HepG2 (cell line): ENCODE results near the gene EED. TPM values are rescaled to one million over a fixed set of nuclear protein-coding genes. Genes with fewer than 3 reads are reported as not detected.
"Not testable (repeated sequence)": the region's sequence is repeated elsewhere in the genome, so short reads cannot be mapped to it uniquely, and the experiment has no call there.

Source experiments
- ATAC-seq: fragments of 200-7000 bp; cut with Tn5 transposase; 3 replicates; pipeline ENCODE4 v1.9.1; 2020; ENCODE audit warnings: mild to moderate bottlenecking, moderate library complexity
- BruUV-seq: library from RNA; stranded (reverse); fragments of 400-500 nt; replicated peaks from 2 replicates; lab custom pipeline; 2021; lab: Mats Ljungman, UMichigan
- CTCF ChIA-PET: fragments of 300-600 bp; formaldehyde crosslinking; extraction: SDS; loops from one replicate; lab custom pipeline; 2021; ENCODE audit warnings: low total read pairs, inconsistent platforms, low intra/inter-chr PET ratio; lab: Yijun Ruan, JAX
- POLR2A ChIA-PET: fragments of 350-600 bp; sonication (Branson Sonifier 250); formaldehyde crosslinking; loops from one replicate; lab custom pipeline; 2020; ENCODE audit warnings: antibody characterized with exemption, inconsistent platforms; lab: Yijun Ruan, JAX
- DNase-seq: peaks from one replicate; pipeline ENCODE4 v3.0.0-alpha.2; 2015; ENCODE audit warnings: low spot score
- FAIRE-seq: peaks from 3 replicates; lab custom pipeline; 2011; peaks lifted over from hg19 to GRCh38; lab: Jason Lieb, UNC
- H2AFZ ChIP-seq: one replicate; pipeline ENCODE4 v1.6.1; 2011; ENCODE audit warnings: low read length, inconsistent platforms
- H3K27ac ChIP-seq: fragments of 300-600 bp; 3 replicates; pipeline ENCODE4 v1.8.0; 2011; ENCODE audit warnings: mixed run types, mild to moderate bottlenecking, mixed read lengths, low read length, inconsistent platforms; ENCODE audit not compliant: insufficient read depth; ENCODE audit errors: extremely low read length
- H3K27me3 ChIP-seq, 2 experiments: fragments of 200-600 bp in 1 of 2; 2 replicates in 1 of 2; 3 replicates in 1 of 2; pipeline versions ENCODE4 v1.6.0 to v1.8.0; 2011; ENCODE audit warnings: low read length in 2 of 2, mild to moderate bottlenecking in 2 of 2, moderate library complexity in 2 of 2, inconsistent platforms in 1 of 2; ENCODE audit not compliant: insufficient read depth in 2 of 2, control insufficient read depth in 1 of 2
- H3K36me3 ChIP-seq, 2 experiments: fragments of 200-600 bp in 1 of 2; replicated peaks in 1 of 2; 2 replicates in 1 of 2; 3 replicates in 1 of 2; pipeline versions ENCODE4 v1.5.1 to v1.8.0; 2011; ENCODE audit warnings: low read length in 2 of 2, inconsistent platforms in 1 of 2; ENCODE audit not compliant: insufficient read depth in 2 of 2, control insufficient read depth in 1 of 2
- H3K4me1 ChIP-seq: 2 replicates; pipeline ENCODE4 v1.5.1; 2012; ENCODE audit warnings: low read length, inconsistent platforms; ENCODE audit not compliant: insufficient read depth
- H3K4me2 ChIP-seq: 2 replicates; pipeline ENCODE4 v1.6.0; 2011; ENCODE audit warnings: low read depth, low read length, inconsistent platforms
- H3K4me3 ChIP-seq, 3 experiments: fragments of 200-600 bp in 1 of 3; sonication (generic), shearing (Covaris generic) in 1 of 3; replicated peaks in 1 of 3; 2 replicates each; pipeline ENCODE4 v1.5.1; 2011 to 2016; ENCODE audit warnings: low read length in 3 of 3, inconsistent platforms in 2 of 3, low read depth in 2 of 3, mild to moderate bottlenecking in 2 of 3, control low read depth in 1 of 3, mixed read lengths in 1 of 3; ENCODE audit not compliant: insufficient read depth in 1 of 3
- H3K79me2 ChIP-seq: one replicate; pipeline ENCODE4 v1.6.1; 2011; ENCODE audit warnings: low read length, inconsistent platforms; ENCODE audit not compliant: insufficient read depth
- H3K9ac ChIP-seq: 2 replicates; pipeline ENCODE4 v1.6.0; 2011; ENCODE audit warnings: mild to moderate bottlenecking, low read depth, low read length, inconsistent platforms; ENCODE audit not compliant: insufficient read depth
- H3K9me3 ChIP-seq: 2 replicates; pipeline ENCODE4 v1.5.1; 2012; ENCODE audit warnings: mild to moderate bottlenecking, low read length
- H4K20me1 ChIP-seq: 2 replicates; pipeline ENCODE4 v1.6.0; 2011; ENCODE audit warnings: inconsistent platforms, mild to moderate bottlenecking, low read length, moderate library complexity; ENCODE audit not compliant: insufficient read depth
- HDAC2 ChIP-seq: sonication (generic); formaldehyde crosslinking; IDR thresholded peaks from 2 replicates; pipeline ENCODE4 v1.4.0; 2020; ENCODE audit warnings: missing genetic modification reagents
- ZFP37 ChIP-seq: sonication (generic); formaldehyde crosslinking; IDR thresholded peaks from 2 replicates; pipeline ENCODE4 v1.4.0; 2020; ENCODE audit warnings: missing genetic modification reagents, borderline replicate concordance
- ZNF180 ChIP-seq: sonication (generic); formaldehyde crosslinking; IDR thresholded peaks from 2 replicates; pipeline ENCODE4 v1.4.0; 2020; ENCODE audit warnings: low read depth, missing genetic modification reagents, borderline replicate concordance
- ZNF3 ChIP-seq: IDR thresholded peaks from 2 replicates; pipeline ENCODE4 v1.7.0; 2017; ENCODE audit warnings: inconsistent platforms
- ZUFSP ChIP-seq: sonication (generic); formaldehyde crosslinking; IDR thresholded peaks from 2 replicates; pipeline ENCODE4 v1.9.0; 2021; ENCODE audit warnings: missing genetic modification reagents, mild to moderate bottlenecking, borderline replicate concordance
- WGBS: methylation state at CpG from one replicate; pipeline ENCODE4 v1.1.6; 2017; ENCODE audit warnings: low lambda C conversion rate; 5-methylcytosine and 5-hydroxymethylcytosine counted together
- in situ Hi-C: cut with HindIII; loops from 2 replicates; pipeline ENCODE4 v1.10.0; 2017; ENCODE audit warnings: low pct_unique_long_range_greater_than_20kb; ENCODE audit not compliant: extremely low pct_ligation_motif_present
- intact Hi-C: fragments of 100-400 bp; cut with micrococcal nuclease; formaldehyde crosslinking; loops from one replicate; pipeline ENCODE4 v1.10.0; 2022; ENCODE audit not compliant: unreplicated experiment
- polyA plus RNA-seq, 8 experiments: library from polyadenylated mRNA; depleted of rRNA in 3 of 8; stranded (reverse) in 7 of 8; unstranded in 1 of 8; fragments of >200 nt; fragmentation: Illumina TruSeq in 4 of 8; extraction: Trizol in 4 of 8; gene quantifications; 2 replicates each; pipeline versions ENCODE4 v1.2.1 to v1.2.3, GENCODE V29; 2011 to 2016; ENCODE audit warnings: low read depth in 4 of 8, missing spikeins in 1 of 8, mixed read lengths in 1 of 8; ENCODE audit not compliant: insufficient read depth in 1 of 8
- total RNA-seq, 5 experiments: library from RNA; depleted of rRNA; stranded (reverse); fragments of >200 nt; fragmentation: Illumina TruSeq; extraction: Trizol; gene quantifications; 2 replicates each; pipeline ENCODE4 v1.2.3, GENCODE V29; 2016; ENCODE audit warnings: low read depth in 1 of 5

The EED gene
- total and polyA plus RNA-seq, 2 of the 13 experiments (the other 11 are each of a cell fraction or from before 2014, with no cell fraction given) = 11.0 to 28.4 TPM

DNA sequence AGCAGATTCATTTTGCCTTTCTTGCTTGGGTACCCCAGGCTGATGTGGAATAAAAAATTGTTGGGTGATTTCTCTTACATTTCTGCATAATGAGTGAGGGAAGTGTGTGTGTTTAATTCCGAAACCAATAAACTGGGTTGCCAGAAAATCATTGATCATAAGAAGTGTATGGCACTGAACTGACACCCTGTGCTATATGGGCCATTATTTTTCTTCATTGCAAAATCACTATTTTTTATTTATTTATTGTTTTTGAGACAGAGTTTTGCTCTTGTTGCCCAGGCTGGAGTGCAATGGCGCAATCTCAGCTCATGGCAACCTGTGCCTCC, 42.9 kb downstream of the EED start (continued):
- TF ChIP-seq ZNF3 (CRISPR knock-in tag) (no peak), ZFP37 (CRISPR knock-in tag) (no peak), ZUFSP (CRISPR knock-in tag) (no peak)

- in situ Hi-C loops = no loop called here
- no peak for FAIRE-seq
- no peak for ATAC-seq
- WGBS = 74% methylated on average over 7 of the region's 7 CpGs
- Histone ChIP-seq H3K9me3 (no peaks in the 10 kb centered on the region), H3K4me2 (no peak overlapping the region), H3K9ac (no peak overlapping the region), H2AFZ (no peak overlapping the region), H4K20me1 (no peaks in the 10 kb centered on the region), H3K79me2 (no peaks in the 10 kb centered on the region), H3K27me3 (no peaks in the 10 kb centered on the region), H3K4me1 (peaks cover 16% of the 10 kb centered on the region), H3K27ac (no peak overlapping the region), H3K4me3 (no peak overlapping the region), H3K36me3 (no peaks in the 10 kb centered on the region)
- intact Hi-C loops = no loop called here
- no TSS peak for BruUV-seq
- no peak for DNase-seq
- TF ChIP-seq ZNF180 (CRISPR knock-in tag) (no peak), HDAC2 (CRISPR knock-in tag) (no peak)
- POLR2A ChIA-PET = interaction anchor here (0.7 kb wide), 1 partner anchor 435 kb away, joined by 4 read pairs; no protein-coding TSS in a partner anchor
- CTCF ChIA-PET = no interaction called here
Measured at GRCh38 chr11:86288776-86289507, 44.4 kb downstream of the EED start.

- BruUV-seq, ATAC-seq, H3K27me3 ChIP-seq, H3K4me2 ChIP-seq, CTCF ChIA-PET, H3K27ac ChIP-seq, H3K36me3 ChIP-seq, H3K9me3 ChIP-seq, H4K20me1 ChIP-seq, H3K9ac ChIP-seq, DNase-seq, H2AFZ ChIP-seq, intact Hi-C loops, H3K79me2 ChIP-seq, FAIRE-seq, H3K4me3 ChIP-seq: not testable (repeated sequence)
- 87% methylated on average over 9 of the region's 9 CpGs for WGBS
- in situ Hi-C loops = loop anchor here (5.0 to 10.0 kb wide), 2 partner anchors 345 to 432 kb away; partner anchors contain the start of gene CCDC83
- H3K4me1 ChIP-seq = peaks cover 16% of the 10 kb centered on the region
- POLR2A ChIA-PET = interaction anchor here (0.7 kb wide), 1 partner anchor 435 kb away, joined by 4 read pairs; no protein-coding TSS in a partner anchor
Measured at GRCh38 chr11:86289508-86290280, 45.1 kb downstream of the EED start.
